OCI-LY7 (cell line): ENCODE measurements around the gene THRB.

Experiments used
- EZH2phosphoT487 ChIP-seq: fragments of 200-600 bp; sonication (generic); IDR thresholded peaks from 2 replicates; pipeline ENCODE4 v1.6.1; 2018; ENCODE audit warnings: low read depth, borderline replicate concordance, mild to moderate bottlenecking, mixed run types, antibody characterized with exemption, low read length, moderate library complexity, mixed read lengths
- TF ChIP-seq, protein P1 (sequence below): fragments of 200-600 bp; sonication (generic); conservative IDR thresholded peaks from 2 replicates; pipeline ENCODE4 v1.5.1; 2014; ENCODE audit warnings: mild to moderate bottlenecking, antibody characterized with exemption, low read length, moderate library complexity, mixed read lengths

DNA sequence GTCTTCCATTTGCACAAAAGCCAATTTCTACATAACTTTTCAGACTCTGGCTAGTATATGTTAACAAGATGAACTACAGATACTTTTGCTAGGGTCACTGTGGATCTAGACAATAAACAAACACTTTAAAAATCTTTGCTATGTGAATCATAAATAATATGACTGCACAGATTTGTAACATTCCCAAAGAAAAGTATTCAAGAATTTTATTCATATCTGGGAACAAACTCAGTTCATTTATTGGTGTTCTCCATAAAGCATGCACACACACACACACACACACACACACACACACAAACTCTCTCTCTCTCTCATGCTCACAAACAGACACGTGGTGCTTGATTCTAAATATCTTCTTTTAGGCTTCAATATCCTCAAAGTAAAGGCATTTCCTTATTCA is 18.8 kb upstream of the THRB start:
- TF ChIP-seq, protein P1, sequence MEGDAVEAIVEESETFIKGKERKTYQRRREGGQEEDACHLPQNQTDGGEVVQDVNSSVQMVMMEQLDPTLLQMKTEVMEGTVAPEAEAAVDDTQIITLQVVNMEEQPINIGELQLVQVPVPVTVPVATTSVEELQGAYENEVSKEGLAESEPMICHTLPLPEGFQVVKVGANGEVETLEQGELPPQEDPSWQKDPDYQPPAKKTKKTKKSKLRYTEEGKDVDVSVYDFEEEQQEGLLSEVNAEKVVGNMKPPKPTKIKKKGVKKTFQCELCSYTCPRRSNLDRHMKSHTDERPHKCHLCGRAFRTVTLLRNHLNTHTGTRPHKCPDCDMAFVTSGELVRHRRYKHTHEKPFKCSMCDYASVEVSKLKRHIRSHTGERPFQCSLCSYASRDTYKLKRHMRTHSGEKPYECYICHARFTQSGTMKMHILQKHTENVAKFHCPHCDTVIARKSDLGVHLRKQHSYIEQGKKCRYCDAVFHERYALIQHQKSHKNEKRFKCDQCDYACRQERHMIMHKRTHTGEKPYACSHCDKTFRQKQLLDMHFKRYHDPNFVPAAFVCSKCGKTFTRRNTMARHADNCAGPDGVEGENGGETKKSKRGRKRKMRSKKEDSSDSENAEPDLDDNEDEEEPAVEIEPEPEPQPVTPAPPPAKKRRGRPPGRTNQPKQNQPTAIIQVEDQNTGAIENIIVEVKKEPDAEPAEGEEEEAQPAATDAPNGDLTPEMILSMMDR: no peak
- no peak for TF ChIP-seq EZH2phosphoT487
